HG02642 (cell line): Measurements from ENCODE around the gene IL2RA.
A peak's percentile ranks its signal among the peaks of the same experiment; 100 is the strongest.
"Not testable (repeated sequence)": the region's sequence is repeated elsewhere in the genome, so short reads cannot be mapped to it uniquely, and the experiment has no call there.

Experiments
- ATAC-seq: cut with Tn5 transposase; IDR thresholded peaks from one replicate; pipeline ENCODE4 v1.9.1; 2021; ENCODE audit warnings: mild to moderate bottlenecking; ENCODE audit not compliant: unreplicated experiment, poor library complexity

IL2RA gene

GRCh38 chr10:6044751-6045313 is 17.3 kb downstream of the IL2RA start:
- peak; percentile 34 for ATAC-seq

GRCh38 chr10:6044060-6044459 is 18.1 kb downstream of the IL2RA start:
- ATAC-seq: no peak

- not testable (repeated sequence) for ATAC-seq
These were observed 18.8 kb downstream of the IL2RA start for GRCh38 chr10:6043377-6043776.

- no peak for ATAC-seq
These were observed 22.0 kb downstream of the IL2RA start for GRCh38 chr10:6040205-6040604.

- ATAC-seq: no peak
These were observed 22.5 kb downstream of the IL2RA start for GRCh38 chr10:6039711-6040110.

GRCh38 chr10:6038071-6038631 is 24.0 kb downstream of the IL2RA start:
- ATAC-seq: no peak

GRCh38 chr10:6037422-6037821 is 24.7 kb downstream of the IL2RA start:
- ATAC-seq: no peak

GRCh38 chr10:6036861-6037321 is 25.3 kb downstream of the IL2RA start:
- no peak for ATAC-seq

- no peak for ATAC-seq
These were observed 26.1 kb downstream of the IL2RA start for GRCh38 chr10:6035931-6036575.

GRCh38 chr10:6035101-6035834 is 26.9 kb downstream of the IL2RA start:
- no peak for ATAC-seq

GRCh38 chr10:6034371-6034770 is 27.8 kb downstream of the IL2RA start:
- ATAC-seq: no peak

GRCh38 chr10:6033954-6034353 is 28.2 kb downstream of the IL2RA start:
- ATAC-seq: no peak

GRCh38 chr10:6030940-6031339 is 31.2 kb downstream of the IL2RA start:
- ATAC-seq: no peak

GRCh38 chr10:6030217-6030616 is 31.9 kb downstream of the IL2RA start:
- ATAC-seq: no peak

GRCh38 chr10:6027929-6028328 is 34.2 kb downstream of the IL2RA start:
- no peak for ATAC-seq

- ATAC-seq: no peak
These were observed 36.4 kb downstream of the IL2RA start for GRCh38 chr10:6025683-6026255.

- ATAC-seq: no peak
These were observed 37.9 kb downstream of the IL2RA start for GRCh38 chr10:6024334-6024682.

- ATAC-seq: no peak
These were observed 38.4 kb downstream of the IL2RA start for GRCh38 chr10:6023661-6024333.

- ATAC-seq: no peak
These were observed 39.5 kb downstream of the IL2RA start for GRCh38 chr10:6022660-6023059.

- ATAC-seq: no peak
These were observed 41.3 kb downstream of the IL2RA start for GRCh38 chr10:6020826-6021225.
